GM12892 (cell line): Measurements from ENCODE around the gene NELL1.

Source experiments
- POLR2A ChIP-seq: IDR thresholded peaks from 2 replicates; pipeline ENCODE4 v1.6.1; 2011; ENCODE audit warnings: low read depth, low read length, control low read depth
- POLR2AphosphoS5 ChIP-seq: IDR thresholded peaks from 2 replicates; pipeline ENCODE4 v1.6.1; 2011; ENCODE audit warnings: low read depth, low read length, control low read depth
- TAF1 ChIP-seq: IDR thresholded peaks from 2 replicates; pipeline ENCODE4 v1.6.1; 2011; ENCODE audit warnings: low read depth, mild to moderate bottlenecking, control low read depth, low read length, borderline replicate concordance

- TF ChIP-seq POLR2A (no peak), POLR2AphosphoS5 (no peak), TAF1 (no peak)
Observed at GRCh38 chr11:21402274-21402673, 732.9 kb downstream of the NELL1 start.
